ENCODE results near the gene SPATA31C2.
"Not testable (repeated sequence)": the region's sequence is repeated elsewhere in the genome, so short reads cannot be mapped to it uniquely, and the experiment has no call there.

Gene SPATA31C2

GRCh38 chr9:88174324-88174723, 36.0 kb upstream of the SPATA31C2 start:
- TF ChIP-seq TAF1 (IDR thresholded peaks at IDR 0.05; ENCODE audit: low read depth, low read length) (no peak), POLR2A (IDR thresholded peaks at IDR 0.05; ENCODE audit: low read depth, low read length) (no peak), POU2F2 (IDR thresholded peaks at IDR 0.05; ENCODE audit: low read depth, low read length) (no peak), SPI1 (IDR thresholded peaks at IDR 0.05; ENCODE audit: low read depth, low read length) (no peak), PAX5 (IDR thresholded peaks at IDR 0.05; ENCODE audit: insufficient read depth, low read length, severe bottlenecking) (no peak), POLR2AphosphoS5 (IDR thresholded peaks at IDR 0.05; ENCODE audit: low read depth, low read length) (no peak)
- DNase-seq (ENCODE audit: insufficient read length, low spot score) (no peak), FAIRE-seq (no peak)

- no peak for FAIRE-seq
- no peak for DNase-seq (ENCODE audit: insufficient read length, low spot score)
These were observed 35.2 kb upstream of the SPATA31C2 start for GRCh38 chr9:88173378-88173999.

GRCh38 chr9:88169700-88170099, 31.4 kb upstream of the SPATA31C2 start:
- TF ChIP-seq POU2F2 (IDR thresholded peaks at IDR 0.05; ENCODE audit: low read depth, low read length) (no peak), POLR2AphosphoS5 (IDR thresholded peaks at IDR 0.05; ENCODE audit: low read depth, low read length) (no peak), PAX5 (IDR thresholded peaks at IDR 0.05; ENCODE audit: insufficient read depth, low read length, severe bottlenecking) (no peak)
- no peak for FAIRE-seq
- DNase-seq (ENCODE audit: insufficient read length, low spot score): no peak

More at GRCh38 chr9:88173378-88173999, 35.2 kb upstream of the SPATA31C2 start:
- TF ChIP-seq POLR2AphosphoS5 (IDR thresholded peaks at IDR 0.05; ENCODE audit: low read depth, low read length): no peak
- no peak for TF ChIP-seq PAX5 (IDR thresholded peaks at IDR 0.05; ENCODE audit: insufficient read depth, low read length, severe bottlenecking)
- TF ChIP-seq POLR2A (IDR thresholded peaks at IDR 0.05; ENCODE audit: low read depth, low read length): no peak
- no peak for TF ChIP-seq TAF1 (IDR thresholded peaks at IDR 0.05; ENCODE audit: low read depth, low read length)

GRCh38 chr9:88168564-88168963, 30.3 kb upstream of the SPATA31C2 start:
- TF ChIP-seq POLR2AphosphoS5 (IDR thresholded peaks at IDR 0.05; ENCODE audit: low read depth, low read length) (no peak), TAF1 (IDR thresholded peaks at IDR 0.05; ENCODE audit: low read depth, low read length) (no peak), PAX5 (IDR thresholded peaks at IDR 0.05; ENCODE audit: insufficient read depth, low read length, severe bottlenecking) (no peak), POLR2A (IDR thresholded peaks at IDR 0.05; ENCODE audit: low read depth, low read length) (no peak), SPI1 (IDR thresholded peaks at IDR 0.05; ENCODE audit: low read depth, low read length) (no peak), POU2F2 (IDR thresholded peaks at IDR 0.05; ENCODE audit: low read depth, low read length) (no peak)
- no peak for FAIRE-seq
- no peak for DNase-seq (ENCODE audit: insufficient read length, low spot score)

- TF ChIP-seq PAX5 (IDR thresholded peaks at IDR 0.05; ENCODE audit: insufficient read depth, low read length, severe bottlenecking) (no peak), TAF1 (IDR thresholded peaks at IDR 0.05; ENCODE audit: low read depth, low read length) (no peak), SPI1 (IDR thresholded peaks at IDR 0.05; ENCODE audit: low read depth, low read length) (no peak), POLR2AphosphoS5 (IDR thresholded peaks at IDR 0.05; ENCODE audit: low read depth, low read length) (no peak), POLR2A (IDR thresholded peaks at IDR 0.05; ENCODE audit: low read depth, low read length) (no peak), POU2F2 (IDR thresholded peaks at IDR 0.05; ENCODE audit: low read depth, low read length) (no peak)
- no peak for FAIRE-seq
These were observed 28.4 kb upstream of the SPATA31C2 start for GRCh38 chr9:88166660-88167059.

GRCh38 chr9:88164850-88165249, 26.6 kb upstream of the SPATA31C2 start:
- DNase-seq (ENCODE audit: insufficient read length, low spot score) (no peak), FAIRE-seq (no peak)

More at GRCh38 chr9:88166660-88167059, 28.4 kb upstream of the SPATA31C2 start:
- DNase-seq (ENCODE audit: insufficient read length, low spot score): no peak

GRCh38 chr9:88161144-88161543, 22.9 kb upstream of the SPATA31C2 start:
- FAIRE-seq (no peak), DNase-seq (ENCODE audit: insufficient read length, low spot score) (no peak)
- TF ChIP-seq POU2F2 (IDR thresholded peaks at IDR 0.05; ENCODE audit: low read depth, low read length) (no peak), POLR2A (IDR thresholded peaks at IDR 0.05; ENCODE audit: low read depth, low read length) (no peak), TAF1 (IDR thresholded peaks at IDR 0.05; ENCODE audit: low read depth, low read length) (no peak), SPI1 (IDR thresholded peaks at IDR 0.05; ENCODE audit: low read depth, low read length) (no peak)

More at GRCh38 chr9:88164850-88165249, 26.6 kb upstream of the SPATA31C2 start:
- no peak for TF ChIP-seq POLR2A (IDR thresholded peaks at IDR 0.05; ENCODE audit: low read depth, low read length)
- no peak for TF ChIP-seq POLR2AphosphoS5 (IDR thresholded peaks at IDR 0.05; ENCODE audit: low read depth, low read length)
- TF ChIP-seq TAF1 (IDR thresholded peaks at IDR 0.05; ENCODE audit: low read depth, low read length): no peak
- TF ChIP-seq PAX5 (IDR thresholded peaks at IDR 0.05; ENCODE audit: insufficient read depth, low read length, severe bottlenecking): no peak
- no peak for TF ChIP-seq POU2F2 (IDR thresholded peaks at IDR 0.05; ENCODE audit: low read depth, low read length)
- TF ChIP-seq SPI1 (IDR thresholded peaks at IDR 0.05; ENCODE audit: low read depth, low read length): no peak

GRCh38 chr9:88143957-88144625, 5.8 kb upstream of the SPATA31C2 start:
- DNase-seq (ENCODE audit: insufficient read length, low spot score) (no peak), FAIRE-seq (no peak)
- no peak for TF ChIP-seq POLR2A (IDR thresholded peaks at IDR 0.05; ENCODE audit: low read depth, low read length)
- TF ChIP-seq POU2F2 (IDR thresholded peaks at IDR 0.05; ENCODE audit: low read depth, low read length): no peak
- TF ChIP-seq SPI1 (IDR thresholded peaks at IDR 0.05; ENCODE audit: low read depth, low read length): no peak
- TF ChIP-seq POLR2AphosphoS5 (IDR thresholded peaks at IDR 0.05; ENCODE audit: low read depth, low read length): no peak
- no peak for TF ChIP-seq TAF1 (IDR thresholded peaks at IDR 0.05; ENCODE audit: low read depth, low read length)

- DNase-seq (ENCODE audit: insufficient read length, low spot score): no peak
- TF ChIP-seq TAF1 (IDR thresholded peaks at IDR 0.05; ENCODE audit: low read depth, low read length) (no peak), PAX5 (IDR thresholded peaks at IDR 0.05; ENCODE audit: insufficient read depth, low read length, severe bottlenecking) (no peak), POLR2AphosphoS5 (IDR thresholded peaks at IDR 0.05; ENCODE audit: low read depth, low read length) (no peak), POU2F2 (IDR thresholded peaks at IDR 0.05; ENCODE audit: low read depth, low read length) (no peak), SPI1 (IDR thresholded peaks at IDR 0.05; ENCODE audit: low read depth, low read length) (no peak), POLR2A (IDR thresholded peaks at IDR 0.05; ENCODE audit: low read depth, low read length) (no peak)
- FAIRE-seq: no peak
These were observed 4.9 kb upstream of the SPATA31C2 start for GRCh38 chr9:88143179-88143578.

- FAIRE-seq; DNase-seq (ENCODE audit: insufficient read length, low spot score): not testable (repeated sequence)
These were observed 4.7 kb downstream of the SPATA31C2 start for GRCh38 chr9:88133552-88133951.

GRCh38 chr9:88129556-88129955, 8.7 kb downstream of the SPATA31C2 start:
- FAIRE-seq; DNase-seq (ENCODE audit: insufficient read length, low spot score): not testable (repeated sequence)

- FAIRE-seq; DNase-seq (ENCODE audit: insufficient read length, low spot score): not testable (repeated sequence)
These were observed 10.5 kb downstream of the SPATA31C2 start for GRCh38 chr9:88127700-88128300.

GRCh38 chr9:88123413-88123812, 14.9 kb downstream of the SPATA31C2 start:
- not testable (repeated sequence) for FAIRE-seq; DNase-seq (ENCODE audit: insufficient read length, low spot score)

GRCh38 chr9:88118121-88118520, 20.2 kb downstream of the SPATA31C2 start:
- FAIRE-seq: not testable (repeated sequence)

More at GRCh38 chr9:88118121-88118520, 20.2 kb downstream of the SPATA31C2 start:
- DNase-seq (ENCODE audit: insufficient read length, low spot score): not testable (repeated sequence)

All from GM12891 (cell line).